Measurements from ENCODE around the gene LPA.
"Not testable (repeated sequence)": the region's sequence is repeated elsewhere in the genome, so short reads cannot be mapped to it uniquely, and the experiment has no call there.

LPA gene, protein sequence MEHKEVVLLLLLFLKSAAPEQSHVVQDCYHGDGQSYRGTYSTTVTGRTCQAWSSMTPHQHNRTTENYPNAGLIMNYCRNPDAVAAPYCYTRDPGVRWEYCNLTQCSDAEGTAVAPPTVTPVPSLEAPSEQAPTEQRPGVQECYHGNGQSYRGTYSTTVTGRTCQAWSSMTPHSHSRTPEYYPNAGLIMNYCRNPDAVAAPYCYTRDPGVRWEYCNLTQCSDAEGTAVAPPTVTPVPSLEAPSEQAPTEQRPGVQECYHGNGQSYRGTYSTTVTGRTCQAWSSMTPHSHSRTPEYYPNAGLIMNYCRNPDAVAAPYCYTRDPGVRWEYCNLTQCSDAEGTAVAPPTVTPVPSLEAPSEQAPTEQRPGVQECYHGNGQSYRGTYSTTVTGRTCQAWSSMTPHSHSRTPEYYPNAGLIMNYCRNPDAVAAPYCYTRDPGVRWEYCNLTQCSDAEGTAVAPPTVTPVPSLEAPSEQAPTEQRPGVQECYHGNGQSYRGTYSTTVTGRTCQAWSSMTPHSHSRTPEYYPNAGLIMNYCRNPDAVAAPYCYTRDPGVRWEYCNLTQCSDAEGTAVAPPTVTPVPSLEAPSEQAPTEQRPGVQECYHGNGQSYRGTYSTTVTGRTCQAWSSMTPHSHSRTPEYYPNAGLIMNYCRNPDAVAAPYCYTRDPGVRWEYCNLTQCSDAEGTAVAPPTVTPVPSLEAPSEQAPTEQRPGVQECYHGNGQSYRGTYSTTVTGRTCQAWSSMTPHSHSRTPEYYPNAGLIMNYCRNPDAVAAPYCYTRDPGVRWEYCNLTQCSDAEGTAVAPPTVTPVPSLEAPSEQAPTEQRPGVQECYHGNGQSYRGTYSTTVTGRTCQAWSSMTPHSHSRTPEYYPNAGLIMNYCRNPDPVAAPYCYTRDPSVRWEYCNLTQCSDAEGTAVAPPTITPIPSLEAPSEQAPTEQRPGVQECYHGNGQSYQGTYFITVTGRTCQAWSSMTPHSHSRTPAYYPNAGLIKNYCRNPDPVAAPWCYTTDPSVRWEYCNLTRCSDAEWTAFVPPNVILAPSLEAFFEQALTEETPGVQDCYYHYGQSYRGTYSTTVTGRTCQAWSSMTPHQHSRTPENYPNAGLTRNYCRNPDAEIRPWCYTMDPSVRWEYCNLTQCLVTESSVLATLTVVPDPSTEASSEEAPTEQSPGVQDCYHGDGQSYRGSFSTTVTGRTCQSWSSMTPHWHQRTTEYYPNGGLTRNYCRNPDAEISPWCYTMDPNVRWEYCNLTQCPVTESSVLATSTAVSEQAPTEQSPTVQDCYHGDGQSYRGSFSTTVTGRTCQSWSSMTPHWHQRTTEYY (N-terminal part only)

DNA sequence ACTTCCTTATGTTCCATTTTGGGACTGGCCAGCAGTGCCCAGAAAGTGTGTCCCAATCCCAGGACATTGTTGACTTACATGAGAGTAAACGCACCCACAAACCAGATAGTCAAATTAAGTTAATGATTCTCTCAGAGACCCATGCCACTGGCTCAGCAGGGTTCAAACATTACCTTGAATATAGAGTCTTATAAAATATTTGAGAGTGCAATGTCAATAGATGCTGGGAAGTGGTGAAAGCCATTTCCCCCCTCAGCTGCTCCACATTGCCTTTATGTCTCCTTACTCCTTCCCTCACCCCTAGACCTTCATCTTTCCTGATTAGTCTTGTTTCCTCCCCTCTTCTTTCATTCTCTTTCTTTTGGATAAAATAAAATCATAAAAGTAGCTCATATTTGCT is at the start of gene LPA:
LPA (minus strand) TSS at position 78 of the 400 bp plus-strand sequence; CDS start at position 17, 61 bp downstream.
- in situ Hi-C loops (cut with HindIII; ENCODE audit: low sequenced_read_pairs); DNase-seq (ENCODE audit: low read depth); H3K4me3 ChIP-seq (ENCODE audit: low read depth, low read length): not testable (repeated sequence)

DNA sequence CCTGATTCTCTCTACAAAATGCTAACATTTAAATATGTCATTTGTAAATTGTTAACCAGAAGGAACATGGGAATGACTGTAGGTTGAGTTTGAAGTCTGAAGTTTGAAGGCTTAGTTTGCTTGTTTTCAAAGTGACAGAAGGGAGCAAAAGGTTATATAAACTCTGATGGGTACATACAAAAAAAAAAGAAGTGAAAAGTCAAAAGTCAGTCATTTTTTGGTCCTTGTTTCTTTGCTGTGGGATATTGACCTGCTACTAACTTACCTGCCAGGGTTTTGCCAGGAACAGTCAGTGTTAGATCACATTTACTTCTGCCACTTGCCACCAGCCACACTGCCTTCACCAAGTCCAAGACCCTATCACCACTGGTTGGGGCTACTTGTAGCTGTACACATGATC is 44.9 kb upstream of the LPA start:
- H3K4me3 ChIP-seq (ENCODE audit: low read depth, low read length); in situ Hi-C loops (cut with HindIII; ENCODE audit: low sequenced_read_pairs); DNase-seq (ENCODE audit: low read depth): not testable (repeated sequence)

DNA sequence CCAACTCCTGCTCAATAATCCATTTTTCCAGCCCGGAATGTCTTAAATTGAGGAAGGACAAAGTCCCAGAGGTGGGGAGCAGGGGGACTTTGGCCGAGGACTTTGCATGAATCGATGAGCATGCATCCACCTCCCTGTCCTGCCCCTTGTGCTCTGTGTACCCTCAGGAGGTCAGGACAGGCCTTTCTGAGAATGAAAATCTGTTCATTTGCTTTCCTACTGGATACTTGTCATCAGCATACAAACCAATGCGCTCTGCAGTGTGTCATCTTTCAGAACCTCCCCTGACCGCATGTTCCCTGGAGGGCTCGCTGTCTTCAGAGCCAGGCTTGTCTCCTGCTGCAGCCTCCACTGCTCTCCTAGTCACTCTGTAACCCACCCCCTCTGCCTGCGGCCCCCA is 40.6 kb upstream of the LPA start:
- in situ Hi-C loops (cut with HindIII; ENCODE audit: low sequenced_read_pairs); DNase-seq (ENCODE audit: low read depth); H3K4me3 ChIP-seq (ENCODE audit: low read depth, low read length): not testable (repeated sequence)

DNA sequence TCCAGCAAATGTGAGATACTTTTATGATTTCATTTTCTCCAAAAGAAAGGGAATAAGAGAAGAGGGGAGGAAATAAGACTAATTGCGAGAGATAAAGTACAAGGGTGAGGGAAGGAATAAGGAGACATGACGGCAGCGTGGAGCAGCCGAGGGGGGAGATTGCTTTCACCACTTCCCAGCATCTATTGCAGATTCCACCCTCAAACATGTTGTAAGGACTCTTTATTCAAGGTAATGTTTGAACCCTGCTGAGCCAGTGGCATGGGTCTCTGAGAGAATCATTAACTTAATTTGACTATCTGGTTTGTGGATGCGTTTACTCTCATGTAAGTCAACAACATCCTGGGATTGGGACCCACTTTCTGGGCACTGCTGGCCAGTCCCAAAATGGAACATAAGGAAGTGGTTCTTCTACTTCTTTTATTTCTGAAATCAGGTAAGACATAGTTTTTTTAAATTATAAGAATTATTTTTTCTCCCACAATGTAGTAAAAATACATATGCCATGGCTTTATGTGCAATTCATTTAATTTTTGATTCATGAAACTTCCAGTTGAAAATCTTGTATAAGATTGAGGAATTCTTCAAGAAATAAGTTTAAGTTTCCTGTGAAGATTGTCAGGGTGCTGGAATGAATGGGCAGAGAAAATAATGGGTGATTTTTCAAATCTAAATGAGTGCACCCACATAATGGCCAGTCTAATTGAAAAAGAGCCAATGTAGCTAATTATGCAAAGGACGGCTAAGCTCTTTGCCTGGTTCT is 38.0 kb upstream of the LPA start, which contains the start of gene PLG:
PLG (plus strand) TSS at position 327 of the 763 bp plus-strand sequence; CDS start at position 388, 61 bp downstream.
- H3K4me3 ChIP-seq (ENCODE audit: low read depth, low read length); in situ Hi-C loops (cut with HindIII; ENCODE audit: low sequenced_read_pairs); DNase-seq (ENCODE audit: low read depth): not testable (repeated sequence)

DNA sequence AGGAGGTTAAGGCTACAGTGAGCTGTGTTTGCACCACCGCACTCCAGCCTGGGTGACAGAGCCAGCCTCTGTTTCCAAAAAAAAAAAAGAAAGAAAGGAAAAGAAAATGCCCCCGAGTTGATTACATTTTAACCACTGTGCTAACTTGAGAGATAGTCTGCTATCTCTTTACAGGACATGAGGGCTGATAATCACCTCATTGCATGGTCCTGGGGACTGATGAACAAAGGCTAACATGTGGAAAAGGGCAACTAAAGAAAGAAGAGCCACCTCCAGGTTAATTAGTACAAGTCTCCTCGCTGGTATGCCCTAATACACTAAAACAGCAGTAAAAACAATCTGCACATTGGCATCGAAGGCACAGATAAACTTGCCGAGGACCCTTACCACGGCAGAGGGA is 33.8 kb upstream of the LPA start:
- in situ Hi-C loops (cut with HindIII; ENCODE audit: low sequenced_read_pairs) = no loop called here
- TF ChIP-seq, protein P1, sequence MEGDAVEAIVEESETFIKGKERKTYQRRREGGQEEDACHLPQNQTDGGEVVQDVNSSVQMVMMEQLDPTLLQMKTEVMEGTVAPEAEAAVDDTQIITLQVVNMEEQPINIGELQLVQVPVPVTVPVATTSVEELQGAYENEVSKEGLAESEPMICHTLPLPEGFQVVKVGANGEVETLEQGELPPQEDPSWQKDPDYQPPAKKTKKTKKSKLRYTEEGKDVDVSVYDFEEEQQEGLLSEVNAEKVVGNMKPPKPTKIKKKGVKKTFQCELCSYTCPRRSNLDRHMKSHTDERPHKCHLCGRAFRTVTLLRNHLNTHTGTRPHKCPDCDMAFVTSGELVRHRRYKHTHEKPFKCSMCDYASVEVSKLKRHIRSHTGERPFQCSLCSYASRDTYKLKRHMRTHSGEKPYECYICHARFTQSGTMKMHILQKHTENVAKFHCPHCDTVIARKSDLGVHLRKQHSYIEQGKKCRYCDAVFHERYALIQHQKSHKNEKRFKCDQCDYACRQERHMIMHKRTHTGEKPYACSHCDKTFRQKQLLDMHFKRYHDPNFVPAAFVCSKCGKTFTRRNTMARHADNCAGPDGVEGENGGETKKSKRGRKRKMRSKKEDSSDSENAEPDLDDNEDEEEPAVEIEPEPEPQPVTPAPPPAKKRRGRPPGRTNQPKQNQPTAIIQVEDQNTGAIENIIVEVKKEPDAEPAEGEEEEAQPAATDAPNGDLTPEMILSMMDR (IDR thresholded peaks at IDR 0.05; ENCODE audit: low read depth, low read length, missing control alignments) = no peak

DNA sequence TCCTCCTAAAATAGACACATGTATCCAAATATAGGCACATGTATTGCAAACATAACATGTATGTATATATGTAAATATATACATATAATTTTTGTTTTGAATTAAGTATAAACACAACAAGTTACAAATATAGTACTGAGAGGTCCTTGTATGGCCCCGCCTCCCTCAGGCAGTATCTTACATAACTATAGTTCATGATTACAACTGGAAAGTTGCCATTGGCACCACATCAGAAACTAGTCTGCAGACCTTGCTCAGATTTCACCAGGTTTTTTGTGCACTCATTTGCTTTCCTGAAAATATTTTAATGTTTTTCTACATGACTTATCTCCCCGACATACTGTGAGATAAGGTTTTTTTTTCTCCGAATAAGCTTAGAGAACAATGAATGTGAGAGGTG is 32.8 kb upstream of the LPA start:
- DNase-seq (ENCODE audit: low read depth); H3K4me3 ChIP-seq (ENCODE audit: low read depth, low read length); in situ Hi-C loops (cut with HindIII; ENCODE audit: low sequenced_read_pairs): not testable (repeated sequence)

More for the DNA sequence above, 33.8 kb upstream of the LPA start:
- H3K4me3 ChIP-seq (ENCODE audit: low read depth, low read length) = no peak overlapping the region
- DNase-seq (ENCODE audit: low read depth) = no peak

DNA sequence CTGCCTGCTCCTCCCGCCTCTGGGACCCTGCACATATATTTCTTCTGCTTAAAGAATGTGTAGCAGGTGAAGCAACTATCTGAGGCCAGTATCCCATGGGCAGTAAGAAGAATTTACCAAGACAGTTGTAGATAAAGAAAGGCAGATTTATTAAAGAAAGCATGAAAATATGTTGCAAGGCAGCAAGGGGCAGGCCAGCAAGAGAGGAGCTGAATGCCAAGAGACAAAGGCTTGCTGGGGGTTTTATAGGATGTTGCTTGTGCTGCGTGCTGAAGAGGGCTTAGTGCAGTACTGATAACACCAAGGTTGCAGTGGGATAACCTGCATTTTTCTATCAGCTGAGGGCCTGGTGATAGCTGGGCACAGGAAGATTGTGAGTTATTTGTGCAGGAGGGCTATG is 31.5 kb upstream of the LPA start:
- in situ Hi-C loops (cut with HindIII; ENCODE audit: low sequenced_read_pairs); DNase-seq (ENCODE audit: low read depth); H3K4me3 ChIP-seq (ENCODE audit: low read depth, low read length): not testable (repeated sequence)

DNA sequence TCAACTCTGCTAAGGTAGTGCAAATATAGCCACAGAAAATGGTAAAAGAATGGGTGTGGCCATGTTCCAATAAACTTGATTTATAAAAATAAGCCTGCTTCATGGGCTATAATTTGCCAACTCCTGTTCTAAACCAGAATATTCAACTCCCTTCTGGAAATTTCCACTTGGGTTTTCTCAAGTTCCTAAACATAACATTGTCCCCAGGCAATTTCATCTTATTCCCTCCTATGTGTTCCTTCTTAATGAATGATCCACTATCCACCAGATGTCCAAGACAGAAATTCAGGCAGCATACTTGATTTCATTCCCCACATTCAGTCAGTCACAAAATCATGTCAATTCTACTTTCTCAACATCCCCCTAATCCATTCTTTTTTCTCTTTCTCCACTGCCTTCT is 30.9 kb upstream of the LPA start:
- in situ Hi-C loops (cut with HindIII; ENCODE audit: low sequenced_read_pairs); H3K4me3 ChIP-seq (ENCODE audit: low read depth, low read length): not testable (repeated sequence)
- peak; percentile 1 for DNase-seq (ENCODE audit: low read depth)

DNA sequence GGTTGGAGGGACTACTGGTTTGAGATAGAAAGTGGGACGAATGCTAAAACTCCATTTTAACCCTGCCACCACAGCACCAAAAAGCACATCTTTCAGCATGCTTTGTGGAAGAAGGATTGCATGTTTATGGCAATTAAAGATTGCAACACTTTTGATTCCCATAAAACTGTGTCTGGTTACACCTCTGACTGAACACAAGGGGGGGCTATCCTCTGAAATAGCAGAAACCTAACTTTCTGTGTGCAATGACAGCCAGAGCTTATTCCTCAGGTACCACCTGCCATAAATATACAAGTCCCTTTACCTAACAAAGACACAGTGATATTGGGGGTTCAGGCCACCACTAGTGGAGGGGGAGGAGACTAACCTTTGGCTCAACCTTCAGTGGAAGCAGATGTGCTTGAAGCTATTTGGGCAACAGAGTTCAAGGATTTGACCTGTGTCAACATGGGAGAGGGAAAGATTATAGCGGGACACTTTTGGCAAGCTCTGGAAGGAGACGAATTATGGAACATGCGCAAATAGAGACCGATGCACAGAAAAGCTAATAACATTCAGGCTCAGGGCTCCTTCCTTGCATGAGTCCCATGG is 28.4 kb upstream of the LPA start:
- TF ChIP-seq, protein P1 (IDR thresholded peaks at IDR 0.05; ENCODE audit: low read depth, low read length, missing control alignments) = no peak
- DNase-seq (ENCODE audit: low read depth) = no peak

More for the DNA sequence above, 28.4 kb upstream of the LPA start:
- no peak overlapping the region for H3K4me3 ChIP-seq (ENCODE audit: low read depth, low read length)
- in situ Hi-C loops (cut with HindIII; ENCODE audit: low sequenced_read_pairs) = no loop called here

Data from astrocyte of the cerebellum (primary cell).